H1 (cell line): Measurements from ENCODE around the gene RGS9BP. TPM values are rescaled to one million over a fixed set of nuclear protein-coding genes. Genes with fewer than 3 reads are reported as not detected.

Source experiments
- CTCF ChIA-PET: fragments of 300-600 bp; sonication (Branson Sonifier 250); formaldehyde crosslinking; loops from one replicate; lab custom pipeline; 2021; ENCODE audit not compliant: partially characterized antibody; lab: Charles Lee
- POLR2A ChIA-PET: fragments of 300-600 bp; sonication (Branson Sonifier 250); formaldehyde crosslinking; loops from one replicate; lab custom pipeline; 2021; ENCODE audit warnings: inconsistent platforms; ENCODE audit not compliant: partially characterized antibody; lab: Charles Lee
- DNase-seq, 2 experiments: peaks; one replicate each; pipeline versions ENCODE4 v3.0.0 to v3.0.0-alpha.2; 2010 to 2022; ENCODE audit warnings: low spot score in 2 of 2, low read depth in 1 of 2, mixed read lengths in 1 of 2
- FAIRE-seq: peaks from 2 replicates; lab custom pipeline; 2011; peaks lifted over from hg19 to GRCh38; lab: Jason Lieb, UNC
- H2AFZ ChIP-seq: 2 replicates; pipeline ENCODE4 v1.8.1; 2012; ENCODE audit warnings: low read length, inconsistent platforms
- H2AK5ac ChIP-seq: 2 replicates; pipeline ENCODE4 v1.6.1; 2013; ENCODE audit warnings: low read depth, low read length
- H2BK120ac ChIP-seq: replicated peaks from 2 replicates; pipeline ENCODE3; 2013; ENCODE audit warnings: low read depth, low read length, inconsistent platforms
- H2BK12ac ChIP-seq: 2 replicates; pipeline ENCODE4 v1.6.1; 2013; ENCODE audit warnings: low read depth, low read length
- H2BK15ac ChIP-seq: 2 replicates; pipeline ENCODE4 v1.6.1; 2013; ENCODE audit warnings: low read length
- H2BK20ac ChIP-seq: 2 replicates; pipeline ENCODE4 v1.6.1; 2013; ENCODE audit warnings: low read length
- H2BK5ac ChIP-seq: 2 replicates; pipeline ENCODE4 v1.6.1; 2013; ENCODE audit warnings: low read depth, low read length
- H3K14ac ChIP-seq: 2 replicates; pipeline ENCODE4 v1.6.1; 2013; ENCODE audit warnings: inconsistent platforms; ENCODE audit not compliant: insufficient read length
- H3K18ac ChIP-seq: 2 replicates; pipeline ENCODE4 v1.6.1; 2013; ENCODE audit warnings: low read length; ENCODE audit errors: extremely low read depth
- H3K23ac ChIP-seq: 2 replicates; pipeline ENCODE4 v1.6.1; 2013; ENCODE audit warnings: inconsistent platforms; ENCODE audit not compliant: insufficient read length
- H3K23me2 ChIP-seq: 2 replicates; pipeline ENCODE4 v1.6.1; 2013; ENCODE audit warnings: low read depth, low read length
- H3K27ac ChIP-seq: 2 replicates; pipeline ENCODE4 v1.6.1; 2011; ENCODE audit warnings: low read depth, low read length, inconsistent platforms
- H3K27me3 ChIP-seq, 4 experiments: replicated peaks in 1 of 4; 1 replicate in 1 of 4; 2 replicates in 3 of 4; pipeline versions ENCODE4 v1.6.1 to v1.8.1; 2011 to 2013; ENCODE audit warnings: low read length in 3 of 4, mild to moderate bottlenecking in 3 of 4, inconsistent platforms in 2 of 4, mixed read lengths in 2 of 4, moderate library complexity in 1 of 4; ENCODE audit not compliant: control insufficient read depth in 3 of 4, insufficient read depth in 3 of 4; ENCODE audit errors: extremely low read depth in 1 of 4
- H3K36me3 ChIP-seq, 4 experiments: 2 replicates each; pipeline versions ENCODE4 v1.6.1 to v1.8.1; 2011 to 2013; ENCODE audit warnings: mild to moderate bottlenecking in 4 of 4, low read length in 3 of 4, moderate library complexity in 2 of 4, control low read depth in 1 of 4, inconsistent platforms in 1 of 4; ENCODE audit not compliant: insufficient read depth in 4 of 4, control insufficient read depth in 2 of 4
- H3K4ac ChIP-seq: replicated peaks from 2 replicates; pipeline ENCODE3; 2013; ENCODE audit warnings: low read length, low read depth, mixed read lengths, inconsistent platforms; ENCODE audit not compliant: insufficient read length
- H3K4me1 ChIP-seq, 4 experiments: replicated peaks in 1 of 4; 1 replicate in 1 of 4; 2 replicates in 3 of 4; pipeline versions ENCODE4 v1.6.1 to v1.8.1; 2011 to 2013; ENCODE audit warnings: low read length in 3 of 4, inconsistent platforms in 2 of 4, mixed read lengths in 1 of 4; ENCODE audit not compliant: insufficient read depth in 4 of 4, control insufficient read depth in 3 of 4
- H3K4me2 ChIP-seq, 2 experiments: 2 replicates each; pipeline versions ENCODE4 v1.6.1 to v1.8.1; 2011 to 2013; ENCODE audit warnings: low read depth in 2 of 2, low read length in 2 of 2, control low read depth in 1 of 2, inconsistent platforms in 1 of 2, mild to moderate bottlenecking in 1 of 2; ENCODE audit not compliant: insufficient read depth in 1 of 2
- H3K4me3 ChIP-seq, 4 experiments: fragments of 200-600, 300-600 bp in 1 of 4; sonication (generic), shearing (Covaris generic), sonication (Bioruptor Twin) in 1 of 4; 2 replicates each; pipeline versions ENCODE4 v1.5.1 to v1.8.1; 2011 to 2016; ENCODE audit warnings: low read length in 4 of 4, low read depth in 3 of 4, control low read depth in 2 of 4, inconsistent platforms in 2 of 4, mild to moderate bottlenecking in 2 of 4, mixed read lengths in 1 of 4, moderate library complexity in 1 of 4; ENCODE audit not compliant: insufficient read depth in 2 of 4; ENCODE audit errors: extremely low read depth in 1 of 4
- H3K56ac ChIP-seq: replicated peaks from 2 replicates; pipeline ENCODE3; 2013; ENCODE audit warnings: low read depth, mild to moderate bottlenecking, mixed read lengths, low read length, inconsistent platforms; ENCODE audit not compliant: insufficient read length
- H3K79me1 ChIP-seq: 2 replicates; pipeline ENCODE4 v1.6.1; 2013; ENCODE audit warnings: low read depth, low read length, control low read depth
- H3K79me2 ChIP-seq, 2 experiments: 2 replicates each; pipeline versions ENCODE4 v1.6.1 to v1.8.1; 2012 to 2013; ENCODE audit warnings: low read length in 2 of 2, mild to moderate bottlenecking in 2 of 2, inconsistent platforms in 1 of 2; ENCODE audit not compliant: insufficient read depth in 2 of 2, control insufficient read depth in 1 of 2
- H3K9ac ChIP-seq, 4 experiments: replicated peaks in 1 of 4; 1 replicate in 1 of 4; 2 replicates in 3 of 4; pipeline versions ENCODE4 v1.6.1 to v1.8.1; 2011 to 2013; ENCODE audit warnings: low read depth in 3 of 4, low read length in 3 of 4, control low read depth in 2 of 4, mild to moderate bottlenecking in 2 of 4, moderate library complexity in 2 of 4, inconsistent platforms in 1 of 4; ENCODE audit errors: extremely low read depth in 1 of 4
- H3K9me3 ChIP-seq, 2 experiments: 2 replicates each; pipeline versions ENCODE4 v1.6.1 to v1.8.1; 2012 to 2013; ENCODE audit warnings: mild to moderate bottlenecking in 2 of 2, moderate library complexity in 2 of 2, control low read depth in 1 of 2, inconsistent platforms in 1 of 2, low read depth in 1 of 2, low read length in 1 of 2, mixed read lengths in 1 of 2; ENCODE audit not compliant: insufficient read depth in 2 of 2
- H4K20me1 ChIP-seq, 2 experiments: replicated peaks in 1 of 2; 2 replicates each; pipeline versions ENCODE3 to v1.8.1; 2011 to 2013; ENCODE audit warnings: inconsistent platforms in 2 of 2, low read length in 2 of 2, mild to moderate bottlenecking in 1 of 2; ENCODE audit not compliant: insufficient read depth in 2 of 2, control insufficient read depth in 1 of 2
- H4K5ac ChIP-seq: 2 replicates; pipeline ENCODE4 v1.6.1; 2013; ENCODE audit warnings: low read length, low read depth, mixed read lengths, inconsistent platforms; ENCODE audit not compliant: insufficient read length
- H4K8ac ChIP-seq: 2 replicates; pipeline ENCODE4 v1.8.0; 2013; ENCODE audit warnings: mild to moderate bottlenecking, moderate library complexity, low read length, inconsistent platforms; ENCODE audit not compliant: insufficient read depth; ENCODE audit errors: extremely low read depth
- H4K91ac ChIP-seq: replicated peaks from 2 replicates; pipeline ENCODE3; 2013; ENCODE audit warnings: low read length, mixed read lengths, inconsistent platforms; ENCODE audit not compliant: insufficient read length
- GABPA ChIP-seq: IDR thresholded peaks from 2 replicates; pipeline ENCODE4 v1.6.1; 2011; ENCODE audit warnings: mild to moderate bottlenecking, low read length, moderate library complexity, borderline replicate concordance; ENCODE audit not compliant: insufficient read depth
- PHF8 ChIP-seq: fragments of 200-600 bp; sonication (generic); conservative IDR thresholded peaks from 2 replicates; pipeline ENCODE4 v1.7.1; 2012; ENCODE audit warnings: low read depth, mild to moderate bottlenecking, inconsistent platforms, low read length, moderate library complexity
- TAF7 ChIP-seq: optimal IDR thresholded peaks from 2 replicates; pipeline ENCODE3; 2011; ENCODE audit warnings: low read depth, mild to moderate bottlenecking, inconsistent platforms, low read length, moderate library complexity, borderline replicate concordance
- TBP ChIP-seq: IDR thresholded peaks from 2 replicates; pipeline ENCODE4 v1.6.1; 2011; ENCODE audit warnings: low read depth, low read length, improper control_type of control experiment
- WGBS, 2 experiments: shearing (Covaris generic) in 1 of 2; methylation state at CpG; one replicate each; pipeline versions ENCODE4 v1.1.6 to v1.1.7; 2013 to 2015; ENCODE audit warnings: low lambda C conversion rate in 2 of 2, mixed read lengths in 2 of 2, inconsistent platforms in 1 of 2, low coverage in 1 of 2, missing lambda C conversion rate in 1 of 2; ENCODE audit not compliant: insufficient replicate concordance in 2 of 2, insufficient coverage in 1 of 2, insufficient read length in 1 of 2; ENCODE audit errors: extremely low coverage in 1 of 2, missing lambda C conversion rate in 1 of 2; 5-methylcytosine and 5-hydroxymethylcytosine counted together
- polyA plus RNA-seq, 7 experiments: library from polyadenylated mRNA; depleted of rRNA in 3 of 7; stranded (reverse) in 5 of 7; unstranded in 2 of 7; fragments of >200 nt in 5 of 7; fragments of 200-250 nt in 2 of 7; gene quantifications; 1 replicate in 5 of 7; 2 replicates in 1 of 7; 4 replicates in 1 of 7; pipeline versions ENCODE4 v1.2.1 to v1.2.3, GENCODE V29; 2011 to 2013; ENCODE audit warnings: missing spikeins in 2 of 7, mixed read lengths in 2 of 7
- total RNA-seq: library from RNA; stranded (reverse); fragmentation: NEBNext Ultra II Directional; extraction: Animal tissue kit (Norgen Biotek cat#: 25700); gene quantifications from 2 replicates; pipeline ENCODE4 v1.2.1, GENCODE V29; 2021

Gene RGS9BP
- total and polyA plus RNA-seq, 2 of the 8 experiments (the other 6 are each of a cell fraction or from before 2014, with no cell fraction given) = 0.11 to 0.26 TPM

- no peak for FAIRE-seq
- Histone ChIP-seq H2BK15ac (no peak overlapping the region), H2BK20ac (no peak overlapping the region), H3K79me1 (no peaks in the 10 kb centered on the region), H3K27me3 (no peaks in the 10 kb centered on the region), H4K20me1 (peaks cover 0 to 3% of the 10 kb centered on the region in 2 experiments), H3K4me2 (no peak overlapping the region), H2AK5ac (no peak overlapping the region), H3K23ac (no peak overlapping the region), H3K9ac (no peak overlapping the region), H2BK5ac (no peak overlapping the region), H4K5ac (no peak overlapping the region), H3K4ac (no peak overlapping the region), H3K18ac (no peak overlapping the region), H3K79me2 (no peaks in the 10 kb centered on the region; a peak in 1 of 4 replicates), H3K14ac (no peak overlapping the region), H4K8ac (no peak overlapping the region), H2AFZ (no peak overlapping the region), H3K36me3 (peaks cover 0 to 11% (median 8%) of the 10 kb centered on the region in 4 experiments; a peak in 5 of 8 replicates), H2BK12ac (no peak overlapping the region), H4K91ac (no peak overlapping the region), H3K23me2 (no peaks in the 10 kb centered on the region), H3K9me3 (no peaks in the 10 kb centered on the region), H2BK120ac (no peak overlapping the region), H3K4me3 (no peak overlapping the region), H3K4me1 (peaks cover 0 to 6% (median 3%) of the 10 kb centered on the region in 4 experiments; a peak in 3 of 7 replicates), H3K27ac (no peak overlapping the region), H3K56ac (no peak overlapping the region)
- CTCF ChIA-PET = no interaction called here
- DNase-seq = no peak
- POLR2A ChIA-PET = interaction anchor here (0.7 kb wide), 1 partner anchor 21 kb away, joined by 5 read pairs; the partner anchor contains the start of gene ANKRD27
- 79% methylated on average over 4 of the region's 15 CpGs; no CpG with 5 or more reads in 1 of the 2 experiments for WGBS, 2 experiments
- TF ChIP-seq GABPA = no peak
- no peak for TF ChIP-seq TBP
- TF ChIP-seq PHF8 = no peak
- no peak for TF ChIP-seq TAF7
Observed at GRCh38 chr19:32653599-32653915, 22.1 kb upstream of the RGS9BP start.
